Central memory CD8-positive, alpha-beta T cell (primary cell): ENCODE data around the gene GALR2.

ENCODE experiments used
- ATAC-seq: fragments of 150-1000 bp; cut with Tn5 transposase; replicated peaks from 2 replicates; pipeline ENCODE4 v1.10.0; 2022; ENCODE audit warnings: mild to moderate bottlenecking, moderate FRiP score, moderate number of reproducible peaks; ENCODE audit not compliant: poor library complexity, severe bottlenecking; ENCODE audit errors: extremely low read depth
- DNase-seq, 2 donors: peaks; one replicate each; pipeline ENCODE4 v3.0.0; 2021; ENCODE audit warnings: low spot score in 2 of 2
- H3K27ac Mint-ChIP-seq: one replicate; pipeline ENCODE4 v1.8.0; 2022; ENCODE audit warnings: low read depth, mild to moderate bottlenecking, moderate library complexity, mixed read lengths
- H3K27me3 Mint-ChIP-seq: one replicate; pipeline ENCODE4 v1.8.0; 2022; ENCODE audit warnings: mixed read lengths
- H3K36me3 Mint-ChIP-seq: one replicate; pipeline ENCODE4 v1.8.0; 2022; ENCODE audit warnings: mild to moderate bottlenecking, moderate library complexity, mixed read lengths; ENCODE audit not compliant: insufficient read depth
- H3K4me1 Mint-ChIP-seq: one replicate; pipeline ENCODE4 v1.8.0; 2022; ENCODE audit warnings: mixed read lengths
- H3K4me3 Mint-ChIP-seq: one replicate; pipeline ENCODE4 v1.8.0; 2022; ENCODE audit warnings: mild to moderate bottlenecking, moderate library complexity, mixed read lengths
- H3K9me3 Mint-ChIP-seq: one replicate; pipeline ENCODE4 v1.8.0; 2022; ENCODE audit warnings: mixed read lengths

GALR2 gene

GRCh38 chr17:76078860-76079534 lies 4.4 kb downstream of the GALR2 start, which contains the start of gene ZACN:
ZACN (plus strand) TSS chr17:76079182; CDS start chr17:76079265, 83 bp downstream.
- Mint-ChIP-seq H3K4me3 (peak within 1 kb of the TSS; percentile 20), H3K27ac (no peak within 1 kb of the TSS), H3K36me3 (peaks cover 12% of the 10 kb centered on the region), H3K9me3 (no peaks in the 10 kb centered on the region), H3K27me3 (peaks cover 30% of the 10 kb centered on the region), H3K4me1 (peaks cover 30% of the 10 kb centered on the region)
- DNase-seq (no peak), ATAC-seq (no peak)

DNA sequence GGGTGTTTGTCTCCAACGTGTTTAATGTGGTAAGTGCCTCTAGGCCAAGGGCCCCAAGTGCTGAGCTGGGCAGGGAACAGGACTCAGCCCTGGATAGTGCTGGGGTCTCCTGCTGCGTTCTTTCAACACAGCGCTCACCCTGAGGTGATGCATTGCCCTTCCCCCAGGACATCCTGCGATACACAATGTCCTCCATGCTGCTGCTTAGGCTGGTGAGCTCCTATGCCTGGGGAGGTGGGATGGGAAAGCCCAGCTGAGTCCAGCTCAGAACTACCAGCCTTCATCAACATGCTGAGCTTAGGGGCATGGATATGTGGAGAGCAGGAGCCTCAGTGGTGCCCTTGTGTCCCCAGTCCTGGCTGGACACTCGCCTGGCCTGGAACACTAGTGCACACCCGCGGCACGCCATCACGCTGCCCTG lies 5.0 kb downstream of the GALR2 start:
- Mint-ChIP-seq H3K27ac (no peak overlapping the region), H3K36me3 (peaks cover 12% of the 10 kb centered on the region), H3K4me1 (peaks cover 30% of the 10 kb centered on the region), H3K27me3 (peaks cover 28% of the 10 kb centered on the region), H3K4me3 (no peak overlapping the region), H3K9me3 (no peaks in the 10 kb centered on the region)
- ATAC-seq (no peak), DNase-seq (no peak)

DNA sequence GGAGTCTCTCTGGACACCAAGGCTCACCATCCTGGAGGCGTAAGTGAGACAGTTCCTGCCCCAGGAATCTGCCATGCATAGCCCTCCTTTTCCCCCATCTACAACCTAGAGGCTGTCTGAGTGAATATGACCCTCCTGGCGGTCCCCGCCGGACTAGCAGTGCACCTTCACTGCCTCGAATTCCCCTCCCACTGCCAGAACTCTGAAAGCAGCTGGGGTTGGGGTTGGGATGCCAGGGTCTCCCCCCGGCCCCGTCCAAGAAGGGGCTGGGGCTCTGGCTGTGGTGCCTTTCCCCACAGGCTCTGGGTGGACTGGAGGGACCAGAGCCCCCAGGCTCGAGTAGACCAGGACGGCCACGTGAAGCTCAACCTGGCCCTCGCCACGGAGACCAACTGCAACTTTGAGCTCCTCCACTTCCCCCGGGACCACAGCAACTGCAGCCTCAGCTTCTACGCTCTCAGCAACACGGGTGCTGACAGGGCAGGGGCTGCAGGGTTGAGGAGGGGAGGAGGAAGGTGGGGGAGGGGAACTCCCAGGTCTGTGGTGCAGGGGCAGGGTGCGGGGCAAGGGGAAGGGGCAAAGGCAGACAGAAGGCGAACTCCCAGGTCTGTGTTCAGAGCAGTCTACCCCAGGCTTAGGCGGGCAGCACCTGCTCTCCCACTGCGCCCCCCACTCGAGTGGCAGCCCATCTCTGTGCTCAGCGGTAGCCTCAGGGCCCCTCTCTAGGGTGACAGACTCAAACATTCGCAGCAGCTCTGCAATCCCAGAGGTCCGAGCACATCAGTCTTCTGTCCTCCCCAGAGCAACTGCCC lies 5.6 kb downstream of the GALR2 start:
- Mint-ChIP-seq H3K4me3 (no peak overlapping the region), H3K9me3 (no peaks in the 10 kb centered on the region), H3K36me3 (peaks cover 10% of the 10 kb centered on the region), H3K27me3 (peaks cover 22% of the 10 kb centered on the region), H3K4me1 (peaks cover 25% of the 10 kb centered on the region), H3K27ac (no peak overlapping the region)
- ATAC-seq (no peak), DNase-seq (no peak)

GRCh38 chr17:76080768-76081287 lies 6.2 kb downstream of the GALR2 start:
- no peak for ATAC-seq
- DNase-seq = no peak
- H3K9me3 Mint-ChIP-seq = no peaks in the 10 kb centered on the region
- peaks cover 16% of the 10 kb centered on the region for H3K27me3 Mint-ChIP-seq
- peaks cover 19% of the 10 kb centered on the region for H3K4me1 Mint-ChIP-seq
- no peak overlapping the region for H3K4me3 Mint-ChIP-seq
- H3K36me3 Mint-ChIP-seq = peaks cover 10% of the 10 kb centered on the region
- peak overlapping the region; percentile 17 for H3K27ac Mint-ChIP-seq

DNA sequence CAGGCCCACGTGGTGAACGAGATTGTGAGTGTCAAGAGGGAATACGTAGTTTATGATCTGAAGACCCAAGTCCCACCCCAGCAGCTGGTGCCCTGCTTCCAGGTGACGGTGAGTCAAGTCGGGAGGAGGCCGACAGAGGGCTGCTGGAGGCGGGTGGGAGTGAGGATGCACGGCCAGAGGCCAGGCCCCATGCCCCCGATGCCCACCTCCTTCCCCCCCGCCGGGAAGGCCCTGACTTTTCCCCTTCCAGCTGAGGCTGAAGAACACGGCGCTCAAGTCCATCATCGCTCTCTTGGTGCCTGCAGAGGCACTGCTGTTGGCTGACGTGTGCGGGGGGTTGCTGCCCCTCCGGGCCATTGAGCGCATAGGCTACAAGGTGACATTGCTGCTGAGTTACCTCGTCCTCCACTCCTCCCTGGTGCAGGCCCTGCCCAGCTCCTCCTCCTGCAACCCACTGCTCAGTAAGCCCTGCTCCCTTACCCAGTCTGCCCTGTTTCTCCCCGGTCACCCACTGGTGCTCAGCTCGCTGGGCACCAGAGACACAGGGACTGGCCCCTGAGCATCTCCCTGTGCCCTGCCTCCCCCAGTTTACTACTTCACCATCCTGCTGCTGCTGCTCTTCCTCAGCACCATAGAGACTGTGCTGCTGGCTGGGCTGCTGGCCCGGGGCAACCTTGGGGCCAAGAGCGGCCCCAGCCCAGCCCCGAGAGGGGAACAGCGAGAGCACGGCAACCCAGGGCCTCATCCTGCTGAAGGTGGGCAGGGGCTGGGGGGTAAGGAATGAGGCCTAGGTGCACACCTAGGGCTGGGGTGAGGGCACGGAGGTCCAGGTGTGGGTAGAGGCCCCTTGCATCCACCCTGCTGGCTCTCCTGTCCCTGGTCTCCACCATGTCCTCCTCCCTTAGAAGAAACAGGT lies 7.0 kb downstream of the GALR2 start:
- Mint-ChIP-seq H3K27ac (peak overlapping the region; percentile 17), H3K4me1 (peaks cover 16% of the 10 kb centered on the region), H3K4me3 (no peak overlapping the region), H3K9me3 (no peaks in the 10 kb centered on the region), H3K36me3 (peaks cover 11% of the 10 kb centered on the region), H3K27me3 (peaks cover 14% of the 10 kb centered on the region)
- ATAC-seq (no peak), DNase-seq (no peak)

- Mint-ChIP-seq H3K36me3 (peaks cover 13% of the 10 kb centered on the region), H3K4me3 (no peak overlapping the region), H3K27ac (peak overlapping the region; percentile 17), H3K9me3 (no peaks in the 10 kb centered on the region), H3K4me1 (peaks cover 8% of the 10 kb centered on the region), H3K27me3 (peaks cover 4% of the 10 kb centered on the region)
- no peak for DNase-seq
- ATAC-seq = no peak
Observed at GRCh38 chr17:76082326-76083251, 8.0 kb downstream of the GALR2 start.

DNA sequence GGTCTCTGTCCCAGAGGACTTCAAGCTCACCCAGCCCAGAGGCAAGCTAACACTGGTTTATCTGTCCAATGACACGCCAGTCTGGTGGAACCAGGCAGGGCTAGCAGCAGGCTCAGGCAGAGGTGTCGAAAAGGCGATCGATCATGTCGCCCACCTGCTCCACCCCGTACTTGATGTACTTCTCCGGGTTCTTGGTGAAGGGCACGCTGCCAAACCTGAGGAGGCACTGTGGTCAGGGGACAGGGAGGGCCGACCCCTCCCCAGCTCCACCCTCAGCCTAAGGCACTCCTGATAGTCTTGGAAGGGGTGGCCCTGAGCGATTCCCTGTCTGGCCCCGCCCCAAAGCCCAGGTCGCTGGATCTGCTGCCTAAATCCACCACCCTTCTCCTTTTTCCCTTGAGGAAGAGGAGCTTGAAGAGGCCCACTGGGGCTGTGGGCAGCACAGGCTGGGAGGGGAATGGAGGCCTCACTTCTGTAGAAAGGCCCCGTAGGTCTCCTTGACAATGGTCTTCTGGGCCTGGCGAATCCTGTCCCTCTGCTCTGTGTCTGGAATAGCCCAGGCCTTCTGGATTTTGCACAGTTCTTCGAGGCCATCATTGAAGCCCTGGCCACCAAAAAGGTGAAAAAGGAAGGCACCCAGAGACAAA lies 9.1 kb downstream of the GALR2 start:
- Mint-ChIP-seq H3K4me1 (peaks cover 3% of the 10 kb centered on the region), H3K4me3 (no peak overlapping the region), H3K27ac (no peak overlapping the region), H3K27me3 (no peaks in the 10 kb centered on the region), H3K9me3 (no peaks in the 10 kb centered on the region), H3K36me3 (peaks cover 13% of the 10 kb centered on the region)
- no peak for ATAC-seq
- no peak for DNase-seq

DNA sequence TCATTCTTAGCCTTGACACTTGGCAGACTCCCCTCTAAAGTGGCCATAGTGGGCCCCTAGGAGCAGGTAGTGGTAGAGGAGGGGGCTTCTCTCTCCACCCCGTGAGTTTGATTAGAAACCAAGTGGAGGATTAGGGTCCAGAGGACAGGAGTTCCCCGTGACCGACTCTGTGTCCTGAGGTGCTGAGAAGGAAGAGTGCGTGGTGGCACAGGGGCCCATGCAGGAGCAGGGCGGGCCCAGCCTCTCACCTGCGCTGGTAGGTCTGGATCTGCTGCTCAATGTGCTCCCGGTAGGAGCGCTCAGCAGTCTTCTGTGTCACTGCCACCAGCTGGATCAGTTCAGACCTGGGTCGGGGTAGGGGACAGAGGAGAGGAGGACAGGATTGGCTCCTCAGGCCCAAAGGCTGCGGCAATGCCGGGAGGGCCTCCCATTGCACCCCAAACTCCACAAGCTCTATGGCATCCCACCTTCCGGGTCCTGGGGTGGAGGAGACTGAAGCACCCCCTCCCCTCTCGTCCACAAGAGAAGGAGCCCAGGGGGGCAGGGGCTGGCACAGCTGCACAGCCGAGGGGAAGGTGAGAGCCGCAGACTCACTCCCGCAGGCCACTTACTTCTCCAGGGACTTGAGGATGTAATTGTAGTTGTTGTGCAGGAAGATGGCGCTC lies 10.6 kb downstream of the GALR2 start:
- H3K36me3 Mint-ChIP-seq = peaks cover 13% of the 10 kb centered on the region
- H3K27me3 Mint-ChIP-seq = no peaks in the 10 kb centered on the region
- no peak overlapping the region for H3K27ac Mint-ChIP-seq
- H3K9me3 Mint-ChIP-seq = no peaks in the 10 kb centered on the region
- no peak overlapping the region for H3K4me3 Mint-ChIP-seq
- H3K4me1 Mint-ChIP-seq = no peaks in the 10 kb centered on the region
- no peak for DNase-seq
- ATAC-seq = no peak

GRCh38 chr17:76085731-76086366 lies 11.3 kb downstream of the GALR2 start:
- Mint-ChIP-seq H3K4me3 (no peak overlapping the region), H3K9me3 (no peaks in the 10 kb centered on the region), H3K4me1 (no peaks in the 10 kb centered on the region), H3K36me3 (peaks cover 11% of the 10 kb centered on the region), H3K27me3 (no peaks in the 10 kb centered on the region), H3K27ac (peak overlapping the region; percentile 57)
- DNase-seq (no peak), ATAC-seq (no peak)

DNA sequence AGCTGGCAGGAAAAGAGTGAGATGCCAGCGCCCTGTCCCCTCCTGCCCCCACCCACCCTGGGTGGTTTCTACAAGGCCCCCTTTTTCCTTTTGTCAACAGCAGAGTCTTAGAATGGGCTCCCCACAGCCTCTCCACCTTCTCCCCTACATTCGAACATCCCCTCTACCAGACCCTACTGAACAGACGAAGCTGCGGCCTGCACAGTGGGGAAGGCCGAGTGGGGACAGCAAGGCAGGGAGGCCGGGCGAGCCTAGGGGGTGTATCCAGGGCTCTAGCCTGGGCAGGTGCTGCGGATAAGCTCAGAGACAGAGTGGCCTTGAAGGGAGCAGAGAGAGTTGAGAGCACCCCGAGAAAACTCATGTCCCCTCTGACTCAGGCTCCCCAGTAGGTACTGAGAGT lies 11.8 kb downstream of the GALR2 start:
- ATAC-seq = no peak
- Mint-ChIP-seq H3K27ac (peak overlapping the region; percentile 57), H3K36me3 (peaks cover 12% of the 10 kb centered on the region), H3K9me3 (no peaks in the 10 kb centered on the region), H3K4me3 (no peak overlapping the region), H3K4me1 (no peaks in the 10 kb centered on the region), H3K27me3 (no peaks in the 10 kb centered on the region)
- no peak for DNase-seq
